ENCODE data around the gene CPNE7. TPM values are rescaled to one million over a fixed set of nuclear protein-coding genes. Genes with fewer than 3 reads are reported as not detected.

The CPNE7 gene
- total and polyA plus RNA-seq, 2 of the 8 experiments (the other 6 are each of a cell fraction or from before 2014, with no cell fraction given): 10.0 to 23.7 TPM

- H3K4ac ChIP-seq (replicated peaks; ENCODE audit: insufficient read length, low read depth, low read length): no peak overlapping the region
- H3K9ac ChIP-seq (replicated peaks in 1 of 4; ENCODE audit: extremely low read depth in 1 of 4, low read depth in 3 of 4, low read length in 3 of 4): no peak overlapping the region
- no peak overlapping the region for H3K14ac ChIP-seq (ENCODE audit: insufficient read length)
- no peak overlapping the region for H2BK20ac ChIP-seq (ENCODE audit: low read length)
- H2BK12ac ChIP-seq (ENCODE audit: low read depth, low read length): no peak overlapping the region
- 87% methylated on average over 1 of the region's 1 CpG; no CpG with 5 or more reads in 1 of the 2 experiments for WGBS, 2 experiments (ENCODE audit: extremely low coverage in 1 of 2, insufficient coverage in 1 of 2, insufficient read length in 1 of 2, insufficient replicate concordance in 2 of 2, low coverage in 1 of 2, low lambda C conversion rate in 2 of 2, missing lambda C conversion rate in 1 of 2)
- no peak overlapping the region for H2BK120ac ChIP-seq (replicated peaks; ENCODE audit: low read depth, low read length)
- H3K56ac ChIP-seq (replicated peaks; ENCODE audit: insufficient read length, low read depth, low read length): no peak overlapping the region
- no peak overlapping the region for H4K8ac ChIP-seq (ENCODE audit: extremely low read depth, insufficient read depth, low read length)
- H3K4me1 ChIP-seq (replicated peaks in 1 of 4; ENCODE audit: control insufficient read depth in 3 of 4, insufficient read depth in 4 of 4, low read length in 3 of 4): peaks cover 0 to 7% (median 2%) of the 10 kb centered on the region in 4 experiments; a peak in 3 of 7 replicates
- no peak overlapping the region for H2BK5ac ChIP-seq (ENCODE audit: low read depth, low read length)
- H3K4me3 ChIP-seq (ENCODE audit: extremely low read depth in 1 of 4, insufficient read depth in 2 of 4, low read depth in 3 of 4, low read length in 4 of 4): no peak overlapping the region
- no peaks in the 10 kb centered on the region for H3K79me2 ChIP-seq (ENCODE audit: control insufficient read depth in 1 of 2, insufficient read depth in 2 of 2, low read length in 2 of 2)
- FAIRE-seq (no peak), DNase-seq (ENCODE audit: low read depth in 1 of 2, low spot score in 2 of 2) (no peak)
- TF ChIP-seq RFX5 (IDR thresholded peaks at IDR 0.05; ENCODE audit: borderline replicate concordance, low read depth, low read length) (no peak), SIN3A (conservative IDR thresholded peaks at IDR 0.05 in 1 of 2, IDR thresholded peaks at IDR 0.05 in 1 of 2; ENCODE audit: low read depth in 1 of 2, low read length in 2 of 2) (no peak)
- no peaks in the 10 kb centered on the region for H3K23me2 ChIP-seq (ENCODE audit: low read depth, low read length)
- H3K27me3 ChIP-seq (replicated peaks in 1 of 4; ENCODE audit: control insufficient read depth in 3 of 4, extremely low read depth in 1 of 4, insufficient read depth in 3 of 4, low read length in 3 of 4): no peaks in the 10 kb centered on the region; a peak in 1 of 7 replicates
- no peak overlapping the region for H4K91ac ChIP-seq (replicated peaks; ENCODE audit: insufficient read length, low read length)
- H3K36me3 ChIP-seq (ENCODE audit: control insufficient read depth in 2 of 4, insufficient read depth in 4 of 4, low read length in 3 of 4): no peaks in the 10 kb centered on the region
- no peak overlapping the region for H2BK15ac ChIP-seq (ENCODE audit: low read length)
- H3K18ac ChIP-seq (ENCODE audit: extremely low read depth, low read length): no peak overlapping the region
- H3K79me1 ChIP-seq (ENCODE audit: low read depth, low read length): no peaks in the 10 kb centered on the region; the same call in 1 of the 2 replicates
- H3K27ac ChIP-seq (ENCODE audit: low read depth, low read length): no peak overlapping the region
- ChIA-PET CTCF (ENCODE audit: partially characterized antibody) (no interaction called here), POLR2A (ENCODE audit: partially characterized antibody) (interaction anchor here (0.6 kb wide), 1 partner anchor 120 kb away, joined by 5 read pairs; no protein-coding TSS in a partner anchor)
- H3K23ac ChIP-seq (ENCODE audit: insufficient read length): no peak overlapping the region
- H2AK5ac ChIP-seq (ENCODE audit: low read depth, low read length): no peak overlapping the region
- no peak overlapping the region for H3K4me2 ChIP-seq (ENCODE audit: insufficient read depth in 1 of 2, low read depth in 2 of 2, low read length in 2 of 2)
- H4K5ac ChIP-seq (ENCODE audit: insufficient read length, low read depth, low read length): no peak overlapping the region
- H2AFZ ChIP-seq (ENCODE audit: low read length): no peak overlapping the region
- H4K20me1 ChIP-seq (replicated peaks in 1 of 2; ENCODE audit: control insufficient read depth in 1 of 2, insufficient read depth in 2 of 2, low read length in 2 of 2): no peaks in the 10 kb centered on the region
- H3K9me3 ChIP-seq (ENCODE audit: insufficient read depth in 2 of 2, low read depth in 1 of 2, low read length in 1 of 2): no peaks in the 10 kb centered on the region
Observed at GRCh38 chr16:89610108-89610453, 34.5 kb downstream of the CPNE7 start.

Measured in H1 (cell line).